ENCODE measurements around the gene ZNF443. TPM values are rescaled to one million over a fixed set of nuclear protein-coding genes. Genes with fewer than 3 reads are reported as not detected.
"Not testable (repeated sequence)": the region's sequence is repeated elsewhere in the genome, so short reads cannot be mapped to it uniquely, and the experiment has no call there.

Gene ZNF443
- total RNA-seq, 1 experiment from 2014 or later = 5.2 TPM

- intact Hi-C loops (cut with micrococcal nuclease; ENCODE audit: unreplicated experiment) = no loop called here
- DNase-seq (ENCODE audit: low spot score) = no peak
- ChIA-PET POLR2A (ENCODE audit: low non-redundant PET) (no interaction called here), CTCF (no interaction called here)
- H3K27me3 ChIP-seq (replicated peaks; ENCODE audit: insufficient read depth, low read depth, low read length, poor library complexity) = no peaks in the 10 kb centered on the region
- H3K36me3 ChIP-seq (ENCODE audit: insufficient read depth, low read length, poor library complexity, severe bottlenecking) = peaks cover 14% of the 10 kb centered on the region
- no peak for TF ChIP-seq CTCF (conservative IDR thresholded peaks at IDR 0.05; ENCODE audit: low read depth, low read length)
- TF ChIP-seq EZH2 (IDR thresholded peaks at IDR 0.05; ENCODE audit: borderline replicate concordance, low read depth, low read length, poor library complexity, severe bottlenecking) = no peak
- no peak overlapping the region for H3K27ac ChIP-seq (ENCODE audit: low read depth, low read length, poor library complexity, severe bottlenecking)
- H3K4me3 ChIP-seq (ENCODE audit: low read depth, low read length, poor library complexity, severe bottlenecking) = no peak overlapping the region
- no peaks in the 10 kb centered on the region for H3K4me1 ChIP-seq (ENCODE audit: insufficient read depth, low read length, poor library complexity, severe bottlenecking)
- no TSS peak for BruUV-seq (replicated peaks)
- H3K9me3 ChIP-seq (ENCODE audit: low read depth, low read length, poor library complexity, severe bottlenecking) = peaks cover 62% of the 10 kb centered on the region
These were observed 23.9 kb upstream of the ZNF443 start for GRCh38 chr19:12464769-12465168.

DNA sequence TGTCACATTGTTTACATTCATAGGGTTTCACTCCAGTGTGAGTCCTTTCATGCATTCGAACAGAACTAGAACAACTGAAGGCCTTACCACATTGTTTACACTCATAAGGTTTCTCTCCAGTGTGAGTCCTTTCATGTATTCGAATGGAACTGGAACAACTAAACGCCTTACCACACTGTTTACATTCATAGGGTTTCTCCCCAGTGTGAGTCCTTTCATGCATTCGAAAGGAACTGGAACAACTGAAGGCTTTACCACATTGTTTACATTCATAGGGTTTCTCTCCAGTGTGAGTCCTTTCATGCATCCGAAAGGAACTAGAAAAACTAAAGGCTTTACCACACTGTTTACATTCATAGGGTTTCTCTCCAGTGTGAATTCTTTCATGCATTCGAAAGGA is 23.3 kb upstream of the ZNF443 start:
- H3K27ac ChIP-seq (ENCODE audit: low read depth, low read length, poor library complexity, severe bottlenecking); DNase-seq (ENCODE audit: low spot score); BruUV-seq (replicated peaks); H3K4me3 ChIP-seq (ENCODE audit: low read depth, low read length, poor library complexity, severe bottlenecking); CTCF ChIA-PET; intact Hi-C loops (cut with micrococcal nuclease; ENCODE audit: unreplicated experiment); POLR2A ChIA-PET (ENCODE audit: low non-redundant PET); H3K27me3 ChIP-seq (replicated peaks; ENCODE audit: insufficient read depth, low read depth, low read length, poor library complexity); H3K4me1 ChIP-seq (ENCODE audit: insufficient read depth, low read length, poor library complexity, severe bottlenecking): not testable (repeated sequence)
- H3K36me3 ChIP-seq (ENCODE audit: insufficient read depth, low read length, poor library complexity, severe bottlenecking) = peaks cover 14% of the 10 kb centered on the region
- H3K9me3 ChIP-seq (ENCODE audit: low read depth, low read length, poor library complexity, severe bottlenecking) = peaks cover 60% of the 10 kb centered on the region

GRCh38 chr19:12453495-12453894 is 12.7 kb upstream of the ZNF443 start:
- ChIA-PET CTCF (no interaction called here), POLR2A (ENCODE audit: low non-redundant PET) (no interaction called here)
- Histone ChIP-seq H3K4me1 (ENCODE audit: insufficient read depth, low read length, poor library complexity, severe bottlenecking) (no peaks in the 10 kb centered on the region), H3K9me3 (ENCODE audit: low read depth, low read length, poor library complexity, severe bottlenecking) (peaks cover 16% of the 10 kb centered on the region), H3K36me3 (ENCODE audit: insufficient read depth, low read length, poor library complexity, severe bottlenecking) (no peaks in the 10 kb centered on the region), H3K27me3 (replicated peaks; ENCODE audit: insufficient read depth, low read depth, low read length, poor library complexity) (no peaks in the 10 kb centered on the region), H3K27ac (ENCODE audit: low read depth, low read length, poor library complexity, severe bottlenecking) (no peak overlapping the region), H3K4me3 (ENCODE audit: low read depth, low read length, poor library complexity, severe bottlenecking) (no peak overlapping the region)
- no peak for DNase-seq (ENCODE audit: low spot score)
- TF ChIP-seq CTCF (conservative IDR thresholded peaks at IDR 0.05; ENCODE audit: low read depth, low read length) (no peak), EZH2 (IDR thresholded peaks at IDR 0.05; ENCODE audit: borderline replicate concordance, low read depth, low read length, poor library complexity, severe bottlenecking) (no peak)
- BruUV-seq (replicated peaks) = no TSS peak
- intact Hi-C loops (cut with micrococcal nuclease; ENCODE audit: unreplicated experiment) = no loop called here

DNA sequence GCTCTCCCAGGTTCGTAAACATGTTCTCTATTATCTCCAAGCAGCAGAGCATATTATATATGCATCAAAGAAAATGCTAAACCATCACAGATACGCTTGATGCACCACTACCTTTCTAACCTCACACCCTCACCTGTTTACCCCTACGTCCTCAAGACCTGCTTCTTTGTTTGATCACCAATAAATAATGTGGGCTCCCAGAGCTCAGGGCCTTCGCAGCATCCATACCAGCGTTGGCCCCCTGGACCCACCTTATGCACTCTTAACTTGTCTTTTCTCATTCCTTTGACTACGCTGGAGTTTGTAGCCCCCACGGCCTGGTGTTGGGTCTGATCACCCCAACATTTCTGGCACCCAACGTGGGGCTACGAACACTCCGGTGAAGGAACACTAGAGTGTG is 10.0 kb upstream of the ZNF443 start:
- POLR2A ChIA-PET (ENCODE audit: low non-redundant PET) = no interaction called here
- CTCF ChIA-PET = no interaction called here
- no peak for TF ChIP-seq CTCF (conservative IDR thresholded peaks at IDR 0.05; ENCODE audit: low read depth, low read length)
- TF ChIP-seq EZH2 (IDR thresholded peaks at IDR 0.05; ENCODE audit: borderline replicate concordance, low read depth, low read length, poor library complexity, severe bottlenecking) = no peak
- Histone ChIP-seq H3K4me1 (ENCODE audit: insufficient read depth, low read length, poor library complexity, severe bottlenecking) (no peaks in the 10 kb centered on the region), H3K27me3 (replicated peaks; ENCODE audit: insufficient read depth, low read depth, low read length, poor library complexity) (no peaks in the 10 kb centered on the region), H3K27ac (ENCODE audit: low read depth, low read length, poor library complexity, severe bottlenecking) (no peak overlapping the region), H3K36me3 (ENCODE audit: insufficient read depth, low read length, poor library complexity, severe bottlenecking) (no peaks in the 10 kb centered on the region), H3K9me3 (ENCODE audit: low read depth, low read length, poor library complexity, severe bottlenecking) (peaks cover 16% of the 10 kb centered on the region), H3K4me3 (ENCODE audit: low read depth, low read length, poor library complexity, severe bottlenecking) (no peak overlapping the region)
- intact Hi-C loops (cut with micrococcal nuclease; ENCODE audit: unreplicated experiment) = no loop called here
- DNase-seq (ENCODE audit: low spot score) = no peak
- no TSS peak for BruUV-seq (replicated peaks)
